Tibial artery (tissue), 4 donors: ENCODE data around the gene CAMK4.

Experiments used
- DNase-seq, 2 donors: peaks; one replicate each; pipeline ENCODE4 v3.0.0-alpha.2; 2019
- H3K27ac ChIP-seq, 2 donors: fragments of 200-600 bp; sonication (generic) in 1 of 2; 1 replicate in 1 of 2; 2 replicates in 1 of 2; pipeline ENCODE4 v1.5.1; 2018 to 2019; ENCODE audit warnings: mild to moderate bottlenecking in 1 of 2
- H3K27me3 ChIP-seq, 2 donors: fragments of 200-600 bp; sonication (generic) in 1 of 2; one replicate each; pipeline versions ENCODE4 v1.5.1 to v1.6.0; 2016 to 2019
- H3K36me3 ChIP-seq, 3 donors: fragments of 200-600 bp; sonication (generic) in 2 of 3; one replicate each; pipeline ENCODE4 v1.5.1; 2016 to 2019; ENCODE audit warnings: mild to moderate bottlenecking in 2 of 3
- H3K4me1 ChIP-seq, 4 donors: fragments of 200-600 bp; sonication (generic) in 2 of 4; 1 replicate in 3 of 4; 2 replicates in 1 of 4; pipeline ENCODE4 v1.5.1; 2016 to 2019
- H3K4me3 ChIP-seq, 2 donors: fragments of 200-600 bp; sonication (generic) in 1 of 2; 1 replicate in 1 of 2; 2 replicates in 1 of 2; pipeline ENCODE4 v1.5.1; 2018 to 2019; ENCODE audit warnings: mild to moderate bottlenecking in 2 of 2
- H3K9me3 ChIP-seq, 3 donors: fragments of 200-600 bp; sonication (generic) in 1 of 3; one replicate each; pipeline ENCODE4 v1.5.1; 2016 to 2019
- CTCF ChIP-seq, 2 experiments: fragments of 200-600 bp in 1 of 2; fragments of 450-650 bp in 1 of 2; IDR thresholded peaks; one replicate each; pipeline ENCODE4 v1.5.1; 2017 to 2019; ENCODE audit warnings: antibody characterized with exemption in 2 of 2, mild to moderate bottlenecking in 1 of 2, moderate library complexity in 1 of 2
- intact Hi-C: fragments of 100-400 bp; cut with DNase I; formaldehyde crosslinking; loops from one replicate; pipeline ENCODE4 v1.15.0; 2023; ENCODE audit warnings: low total_unique reads

CAMK4 gene

DNA sequence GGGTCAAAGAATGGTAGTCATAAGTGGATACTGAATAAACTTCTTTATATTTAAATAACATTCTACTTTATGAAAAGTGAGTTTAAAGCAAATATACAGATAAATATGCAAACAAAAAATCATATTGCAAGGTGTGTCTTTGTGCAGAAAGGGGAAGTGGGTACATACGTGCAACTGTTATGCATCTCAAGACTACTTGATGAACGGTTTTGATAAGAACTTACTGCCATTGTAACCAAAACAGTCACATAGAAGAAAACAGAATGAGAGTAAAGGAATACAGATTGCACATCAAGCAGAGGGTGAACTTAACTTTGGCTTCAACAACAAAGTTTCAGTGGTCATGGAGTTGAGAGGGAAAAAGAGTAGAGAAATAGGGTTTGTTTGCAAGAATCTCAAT is 9.9 kb downstream of the CAMK4 start:
- H3K9me3 ChIP-seq: no peaks in the 10 kb centered on the region
- H3K4me1 ChIP-seq: no peaks in the 10 kb centered on the region
- no peak for DNase-seq
- intact Hi-C loops: no loop called here
- no peak overlapping the region for H3K27ac ChIP-seq
- H3K4me3 ChIP-seq: no peak overlapping the region
- TF ChIP-seq CTCF (IDR thresholded peaks at IDR 0.05): no peak
- H3K27me3 ChIP-seq: no peaks in the 10 kb centered on the region
- no peaks in the 10 kb centered on the region for H3K36me3 ChIP-seq

DNA sequence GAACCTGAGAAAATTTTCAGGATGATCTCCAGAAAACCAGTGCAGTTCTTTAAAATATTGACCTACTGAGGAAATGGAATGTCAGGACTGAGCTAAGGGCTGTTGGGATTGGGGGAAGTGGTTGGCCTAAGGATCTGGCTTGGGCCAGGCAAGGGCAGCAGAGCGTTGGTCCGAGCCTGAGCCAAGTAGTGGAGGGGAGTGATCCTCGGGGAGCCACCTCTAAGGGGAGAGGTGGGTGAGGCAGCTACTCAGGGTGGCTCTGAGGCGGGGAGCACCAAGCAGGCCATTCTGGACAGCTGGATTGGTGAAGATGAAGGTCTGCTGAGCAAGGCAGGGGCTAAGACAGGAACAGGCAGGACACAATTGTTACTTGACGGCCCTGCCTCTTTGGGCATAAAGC is 11.5 kb downstream of the CAMK4 start:
- no peaks in the 10 kb centered on the region for H3K9me3 ChIP-seq
- no peaks in the 10 kb centered on the region for H3K27me3 ChIP-seq
- intact Hi-C loops: no loop called here
- no peak for TF ChIP-seq CTCF (IDR thresholded peaks at IDR 0.05)
- no peaks in the 10 kb centered on the region for H3K36me3 ChIP-seq
- H3K4me1 ChIP-seq: no peaks in the 10 kb centered on the region
- no peak overlapping the region for H3K27ac ChIP-seq
- DNase-seq: no peak
- H3K4me3 ChIP-seq: no peak overlapping the region

GRCh38 chr5:111236348-111236747 is 12.2 kb downstream of the CAMK4 start:
- H3K4me3 ChIP-seq: no peak overlapping the region
- DNase-seq: no peak
- H3K4me1 ChIP-seq: no peaks in the 10 kb centered on the region
- H3K9me3 ChIP-seq: no peaks in the 10 kb centered on the region
- no peak for TF ChIP-seq CTCF (IDR thresholded peaks at IDR 0.05)
- no peaks in the 10 kb centered on the region for H3K27me3 ChIP-seq
- no peaks in the 10 kb centered on the region for H3K36me3 ChIP-seq
- intact Hi-C loops: no loop called here
- no peak overlapping the region for H3K27ac ChIP-seq

DNA sequence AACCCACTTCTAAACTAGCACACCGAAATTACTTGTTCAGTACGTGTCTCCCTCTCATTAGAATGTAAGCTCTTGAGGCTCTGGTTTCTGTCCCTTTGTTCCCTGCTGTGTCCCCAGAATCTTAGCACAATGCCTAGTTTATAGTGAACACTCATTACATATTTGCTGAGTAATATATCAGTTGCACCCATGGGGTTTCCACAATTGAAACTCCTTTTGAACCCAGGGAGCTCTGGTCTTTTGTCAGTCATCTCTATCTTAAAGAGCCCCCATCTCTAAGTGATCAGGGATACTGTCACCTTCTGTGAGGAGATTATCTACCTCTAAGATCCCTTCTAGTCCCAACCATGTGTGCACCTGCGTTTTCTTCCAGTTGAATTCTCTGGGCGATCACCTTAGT is 12.8 kb downstream of the CAMK4 start:
- no peak for TF ChIP-seq CTCF (IDR thresholded peaks at IDR 0.05)
- Histone ChIP-seq H3K4me1 (no peaks in the 10 kb centered on the region), H3K27ac (no peak overlapping the region)

DNA sequence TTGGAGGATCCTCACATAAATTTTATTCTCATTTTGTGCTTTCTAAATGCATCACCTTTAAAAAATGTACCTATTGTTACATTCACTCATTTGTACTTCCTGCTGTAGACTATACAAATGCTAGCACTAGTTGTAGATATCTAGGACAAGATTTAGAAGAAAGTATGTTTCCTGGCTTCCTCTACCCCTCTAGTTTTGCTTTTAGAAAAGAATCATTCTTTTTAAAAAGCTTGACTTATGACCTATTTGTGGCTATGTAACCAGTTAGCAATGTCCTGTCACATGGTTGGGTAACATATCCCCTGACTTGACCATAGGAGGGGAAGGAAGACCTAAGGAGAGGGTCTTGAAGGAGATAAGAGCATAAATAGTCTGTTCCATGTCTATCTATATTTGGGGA is 13.3 kb downstream of the CAMK4 start:
- Histone ChIP-seq H3K4me3 (no peak overlapping the region), H3K9me3 (no peaks in the 10 kb centered on the region), H3K27ac (no peak overlapping the region), H3K27me3 (no peaks in the 10 kb centered on the region), H3K36me3 (no peaks in the 10 kb centered on the region), H3K4me1 (no peaks in the 10 kb centered on the region)
- no peak for DNase-seq
- no peak for TF ChIP-seq CTCF (IDR thresholded peaks at IDR 0.05)
- intact Hi-C loops: no loop called here

More for the DNA sequence above, 12.8 kb downstream of the CAMK4 start:
- DNase-seq: no peak
- H3K27me3 ChIP-seq: no peaks in the 10 kb centered on the region
- intact Hi-C loops: no loop called here
- H3K4me3 ChIP-seq: no peak overlapping the region
- no peaks in the 10 kb centered on the region for H3K36me3 ChIP-seq
- H3K9me3 ChIP-seq: no peaks in the 10 kb centered on the region
